H1 (cell line): ENCODE results near the gene FKBP2.

Source experiments
- CBX8 ChIP-seq: fragments of 300-800, 300-1000 bp; sonication (generic); IDR thresholded peaks from 2 replicates; pipeline ENCODE4 v1.7.1; 2016; ENCODE audit warnings: low read depth, low read length, borderline replicate concordance
- CEBPB ChIP-seq: IDR thresholded peaks from 2 replicates; pipeline ENCODE4 v1.6.1; 2012; ENCODE audit warnings: low read depth, low read length
- EGR1 ChIP-seq: IDR thresholded peaks from 2 replicates; pipeline ENCODE4 v1.6.1; 2011; ENCODE audit warnings: low read depth, low read length, borderline replicate concordance
- EP300 ChIP-seq, 2 experiments: IDR thresholded peaks; 1 replicate in 1 of 2; 2 replicates in 1 of 2; pipeline ENCODE4 v1.6.1; 2011 to 2012; ENCODE audit warnings: low read depth in 2 of 2, low read length in 2 of 2, mild to moderate bottlenecking in 2 of 2, borderline replicate concordance in 1 of 2, inconsistent platforms in 1 of 2, moderate library complexity in 1 of 2
- POLR2A ChIP-seq, 2 experiments: IDR thresholded peaks; 1 replicate in 1 of 2; 2 replicates in 1 of 2; pipeline ENCODE4 v1.6.1; 2011; ENCODE audit warnings: low read depth in 2 of 2, low read length in 2 of 2, mild to moderate bottlenecking in 2 of 2; ENCODE audit errors: control extremely low read depth in 1 of 2
- TCF12 ChIP-seq: IDR thresholded peaks from 2 replicates; pipeline ENCODE4 v1.6.1; 2011; ENCODE audit warnings: low read depth, mild to moderate bottlenecking, low read length
- TF ChIP-seq, protein P1 (sequence below), 3 experiments: IDR thresholded peaks; 1 replicate in 2 of 3; 2 replicates in 1 of 3; pipeline versions ENCODE4 v1.5.1 to v1.6.1; 2011; ENCODE audit warnings: low read length in 3 of 3, mild to moderate bottlenecking in 3 of 3, inconsistent platforms in 2 of 3, low read depth in 1 of 3, moderate library complexity in 1 of 3; ENCODE audit not compliant: insufficient read depth in 1 of 3; ENCODE audit errors: control extremely low read depth in 1 of 3

DNA sequence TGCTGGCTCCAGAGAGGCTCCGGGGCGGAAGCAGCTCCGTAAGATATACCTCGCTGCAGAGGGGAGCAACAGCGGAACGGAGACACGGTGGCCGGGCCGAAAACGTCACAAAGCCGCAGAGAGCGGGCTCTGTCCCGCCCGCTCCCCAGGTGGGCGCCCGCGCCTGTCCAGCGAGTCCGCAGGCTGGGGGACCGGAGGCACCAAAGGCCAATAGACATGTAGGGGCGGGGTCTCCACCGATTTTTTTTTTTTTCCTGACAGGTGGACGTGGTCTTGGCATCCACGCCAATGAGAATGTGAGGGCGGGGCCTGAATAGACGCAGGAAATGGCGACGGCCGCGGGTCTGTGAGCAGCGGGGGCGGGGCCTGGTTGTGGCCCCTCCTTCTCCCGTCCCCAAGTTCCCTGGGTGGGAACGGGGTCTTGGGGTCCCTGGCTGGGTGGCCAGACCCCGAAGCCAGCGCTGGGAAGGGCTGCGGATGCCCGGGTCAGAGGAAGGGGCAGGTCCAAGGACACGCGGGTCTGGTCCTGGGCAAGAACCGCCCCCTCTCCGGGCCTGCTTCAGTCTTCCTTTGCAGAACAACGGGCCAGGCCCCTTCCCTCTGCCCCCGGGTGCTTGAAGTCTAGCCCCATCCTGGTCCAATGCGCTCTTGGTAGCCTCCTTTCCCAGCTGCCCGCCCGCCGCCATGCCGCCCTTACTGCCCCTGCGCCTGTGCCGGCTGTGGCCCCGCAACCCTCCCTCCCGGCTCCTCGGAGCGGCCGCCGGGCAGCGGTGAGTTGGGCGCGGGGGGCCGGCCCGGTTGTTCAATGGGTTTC lies 10.5 kb upstream of the FKBP2 start, which contains the start of gene DNAJC4:
- TF ChIP-seq EGR1 (no peak; the same call in 1 of the 2 replicates), CEBPB (no peak), CBX8 (no peak), TCF12 (0 out of 2 replicates have a peak, but pooled peaks have one; percentile 4), EP300 (IDR thresholded peaks at IDR 0.05; ENCODE audit: borderline replicate concordance in 1 of 2, low read depth in 2 of 2, low read length in 2 of 2) (no peak), POLR2A (IDR thresholded peaks at IDR 0.05; ENCODE audit: control extremely low read depth in 1 of 2, low read depth in 2 of 2, low read length in 2 of 2) (peak in 1 of 2 experiments; percentile 63; a peak in 1 of 3 replicates)
- TF ChIP-seq, protein P1, sequence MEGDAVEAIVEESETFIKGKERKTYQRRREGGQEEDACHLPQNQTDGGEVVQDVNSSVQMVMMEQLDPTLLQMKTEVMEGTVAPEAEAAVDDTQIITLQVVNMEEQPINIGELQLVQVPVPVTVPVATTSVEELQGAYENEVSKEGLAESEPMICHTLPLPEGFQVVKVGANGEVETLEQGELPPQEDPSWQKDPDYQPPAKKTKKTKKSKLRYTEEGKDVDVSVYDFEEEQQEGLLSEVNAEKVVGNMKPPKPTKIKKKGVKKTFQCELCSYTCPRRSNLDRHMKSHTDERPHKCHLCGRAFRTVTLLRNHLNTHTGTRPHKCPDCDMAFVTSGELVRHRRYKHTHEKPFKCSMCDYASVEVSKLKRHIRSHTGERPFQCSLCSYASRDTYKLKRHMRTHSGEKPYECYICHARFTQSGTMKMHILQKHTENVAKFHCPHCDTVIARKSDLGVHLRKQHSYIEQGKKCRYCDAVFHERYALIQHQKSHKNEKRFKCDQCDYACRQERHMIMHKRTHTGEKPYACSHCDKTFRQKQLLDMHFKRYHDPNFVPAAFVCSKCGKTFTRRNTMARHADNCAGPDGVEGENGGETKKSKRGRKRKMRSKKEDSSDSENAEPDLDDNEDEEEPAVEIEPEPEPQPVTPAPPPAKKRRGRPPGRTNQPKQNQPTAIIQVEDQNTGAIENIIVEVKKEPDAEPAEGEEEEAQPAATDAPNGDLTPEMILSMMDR (IDR thresholded peaks at IDR 0.05; ENCODE audit: control extremely low read depth in 1 of 3, insufficient read depth in 1 of 3, low read depth in 1 of 3, low read length in 3 of 3), result no peak
